ENCODE data around the gene CLIC1.

DNA sequence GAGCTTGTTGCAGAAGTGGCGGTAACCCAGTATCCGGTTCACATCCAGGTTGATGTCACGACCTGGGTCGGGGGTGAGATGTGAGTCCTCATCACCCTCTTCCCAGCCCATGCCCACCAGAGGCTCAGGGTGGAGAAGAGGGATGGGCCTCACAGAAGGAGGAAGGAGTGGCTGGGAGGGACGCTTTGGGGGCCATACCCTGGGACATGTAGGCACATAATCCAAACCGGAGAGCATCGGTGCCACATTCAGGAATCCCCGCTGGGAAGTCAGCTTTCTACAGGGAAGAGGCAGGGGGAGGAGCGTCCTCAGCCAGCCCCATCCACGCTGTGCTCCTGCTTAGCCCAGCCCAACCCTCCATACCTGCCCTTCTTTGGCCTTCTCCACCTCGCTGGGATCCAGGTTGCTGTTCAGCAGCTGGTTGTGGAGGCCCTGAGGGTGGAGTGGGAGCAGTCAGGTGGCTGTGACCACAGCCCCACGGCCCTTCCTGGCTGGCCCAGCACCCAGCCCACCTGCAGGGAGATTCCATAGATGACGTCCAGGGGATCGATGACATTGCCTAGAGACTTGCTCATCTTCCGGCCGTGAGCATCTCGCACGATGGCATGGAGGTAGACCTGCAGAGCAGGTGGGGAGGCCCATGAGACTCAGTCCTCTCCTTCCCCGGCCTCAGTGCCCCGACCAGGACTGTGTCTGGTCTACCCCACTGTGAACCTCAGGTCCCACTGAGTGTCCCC lies 44.3 kb upstream of the CLIC1 start:
- TF ChIP-seq NPAS2 (CRISPR knock-in tag; IDR thresholded peaks at IDR 0.05; ENCODE audit: borderline replicate concordance) (no peak), RAD21 (conservative IDR thresholded peaks at IDR 0.05 in 1 of 2, IDR thresholded peaks at IDR 0.05 in 1 of 2) (no peak), EP300 (IDR thresholded peaks at IDR 0.05) (no peak), JUN (IDR thresholded peaks at IDR 0.05) (no peak), TP53 (CRISPR knock-in tag; IDR thresholded peaks at IDR 0.05) (no peak), RCOR1 (IDR thresholded peaks at IDR 0.05; ENCODE audit: low read depth, low read length) (no peak), POLR2A (IDR thresholded peaks at IDR 0.05; ENCODE audit: low read length) (no peak), MYC (IDR thresholded peaks at IDR 0.05; ENCODE audit: borderline replicate concordance, low read length) (no peak)
- TF ChIP-seq, protein P1, sequence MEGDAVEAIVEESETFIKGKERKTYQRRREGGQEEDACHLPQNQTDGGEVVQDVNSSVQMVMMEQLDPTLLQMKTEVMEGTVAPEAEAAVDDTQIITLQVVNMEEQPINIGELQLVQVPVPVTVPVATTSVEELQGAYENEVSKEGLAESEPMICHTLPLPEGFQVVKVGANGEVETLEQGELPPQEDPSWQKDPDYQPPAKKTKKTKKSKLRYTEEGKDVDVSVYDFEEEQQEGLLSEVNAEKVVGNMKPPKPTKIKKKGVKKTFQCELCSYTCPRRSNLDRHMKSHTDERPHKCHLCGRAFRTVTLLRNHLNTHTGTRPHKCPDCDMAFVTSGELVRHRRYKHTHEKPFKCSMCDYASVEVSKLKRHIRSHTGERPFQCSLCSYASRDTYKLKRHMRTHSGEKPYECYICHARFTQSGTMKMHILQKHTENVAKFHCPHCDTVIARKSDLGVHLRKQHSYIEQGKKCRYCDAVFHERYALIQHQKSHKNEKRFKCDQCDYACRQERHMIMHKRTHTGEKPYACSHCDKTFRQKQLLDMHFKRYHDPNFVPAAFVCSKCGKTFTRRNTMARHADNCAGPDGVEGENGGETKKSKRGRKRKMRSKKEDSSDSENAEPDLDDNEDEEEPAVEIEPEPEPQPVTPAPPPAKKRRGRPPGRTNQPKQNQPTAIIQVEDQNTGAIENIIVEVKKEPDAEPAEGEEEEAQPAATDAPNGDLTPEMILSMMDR (IDR thresholded peaks at IDR 0.05), result no peak
- TF ChIP-seq, protein P2, sequence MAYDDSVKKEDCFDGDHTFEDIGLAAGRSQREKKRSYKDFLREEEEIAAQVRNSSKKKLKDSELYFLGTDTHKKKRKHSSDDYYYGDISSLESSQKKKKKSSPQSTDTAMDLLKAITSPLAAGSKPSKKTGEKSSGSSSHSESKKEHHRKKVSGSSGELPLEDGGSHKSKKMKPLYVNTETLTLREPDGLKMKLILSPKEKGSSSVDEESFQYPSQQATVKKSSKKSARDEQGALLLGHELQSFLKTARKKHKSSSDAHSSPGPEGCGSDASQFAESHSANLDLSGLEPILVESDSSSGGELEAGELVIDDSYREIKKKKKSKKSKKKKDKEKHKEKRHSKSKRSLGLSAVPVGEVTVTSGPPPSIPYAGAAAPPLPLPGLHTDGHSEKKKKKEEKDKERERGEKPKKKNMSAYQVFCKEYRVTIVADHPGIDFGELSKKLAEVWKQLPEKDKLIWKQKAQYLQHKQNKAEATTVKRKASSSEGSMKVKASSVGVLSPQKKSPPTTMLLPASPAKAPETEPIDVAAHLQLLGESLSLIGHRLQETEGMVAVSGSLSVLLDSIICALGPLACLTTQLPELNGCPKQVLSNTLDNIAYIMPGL (CRISPR knock-in tag; IDR thresholded peaks at IDR 0.05; ENCODE audit: borderline replicate concordance), result no peak
- TF ChIP-seq, protein P3, sequence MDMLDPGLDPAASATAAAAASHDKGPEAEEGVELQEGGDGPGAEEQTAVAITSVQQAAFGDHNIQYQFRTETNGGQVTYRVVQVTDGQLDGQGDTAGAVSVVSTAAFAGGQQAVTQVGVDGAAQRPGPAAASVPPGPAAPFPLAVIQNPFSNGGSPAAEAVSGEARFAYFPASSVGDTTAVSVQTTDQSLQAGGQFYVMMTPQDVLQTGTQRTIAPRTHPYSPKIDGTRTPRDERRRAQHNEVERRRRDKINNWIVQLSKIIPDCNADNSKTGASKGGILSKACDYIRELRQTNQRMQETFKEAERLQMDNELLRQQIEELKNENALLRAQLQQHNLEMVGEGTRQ (IDR thresholded peaks at IDR 0.05), result no peak
- TF ChIP-seq, protein P4, sequence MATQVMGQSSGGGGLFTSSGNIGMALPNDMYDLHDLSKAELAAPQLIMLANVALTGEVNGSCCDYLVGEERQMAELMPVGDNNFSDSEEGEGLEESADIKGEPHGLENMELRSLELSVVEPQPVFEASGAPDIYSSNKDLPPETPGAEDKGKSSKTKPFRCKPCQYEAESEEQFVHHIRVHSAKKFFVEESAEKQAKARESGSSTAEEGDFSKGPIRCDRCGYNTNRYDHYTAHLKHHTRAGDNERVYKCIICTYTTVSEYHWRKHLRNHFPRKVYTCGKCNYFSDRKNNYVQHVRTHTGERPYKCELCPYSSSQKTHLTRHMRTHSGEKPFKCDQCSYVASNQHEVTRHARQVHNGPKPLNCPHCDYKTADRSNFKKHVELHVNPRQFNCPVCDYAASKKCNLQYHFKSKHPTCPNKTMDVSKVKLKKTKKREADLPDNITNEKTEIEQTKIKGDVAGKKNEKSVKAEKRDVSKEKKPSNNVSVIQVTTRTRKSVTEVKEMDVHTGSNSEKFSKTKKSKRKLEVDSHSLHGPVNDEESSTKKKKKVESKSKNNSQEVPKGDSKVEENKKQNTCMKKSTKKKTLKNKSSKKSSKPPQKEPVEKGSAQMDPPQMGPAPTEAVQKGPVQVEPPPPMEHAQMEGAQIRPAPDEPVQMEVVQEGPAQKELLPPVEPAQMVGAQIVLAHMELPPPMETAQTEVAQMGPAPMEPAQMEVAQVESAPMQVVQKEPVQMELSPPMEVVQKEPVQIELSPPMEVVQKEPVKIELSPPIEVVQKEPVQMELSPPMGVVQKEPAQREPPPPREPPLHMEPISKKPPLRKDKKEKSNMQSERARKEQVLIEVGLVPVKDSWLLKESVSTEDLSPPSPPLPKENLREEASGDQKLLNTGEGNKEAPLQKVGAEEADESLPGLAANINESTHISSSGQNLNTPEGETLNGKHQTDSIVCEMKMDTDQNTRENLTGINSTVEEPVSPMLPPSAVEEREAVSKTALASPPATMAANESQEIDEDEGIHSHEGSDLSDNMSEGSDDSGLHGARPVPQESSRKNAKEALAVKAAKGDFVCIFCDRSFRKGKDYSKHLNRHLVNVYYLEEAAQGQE (IDR thresholded peaks at IDR 0.05), result no peak

Measured in A549 (cell line).